GM12878 (cell line): ENCODE data around the gene SESTD1. TPM values are rescaled to one million over a fixed set of nuclear protein-coding genes. Genes with fewer than 3 reads are reported as not detected.

Experiments used
- ATAC-seq: fragments of 200-7000 bp; cut with Tn5 transposase; 3 replicates; pipeline ENCODE4 v1.9.1; 2020; ENCODE audit warnings: mild to moderate bottlenecking, moderate library complexity
- BruUV-seq: library from RNA; stranded (reverse); fragments of 400-500 nt; replicated peaks from 2 replicates; lab custom pipeline; 2021; lab: Mats Ljungman, UMichigan
- CTCF ChIA-PET: fragments of 300-600 bp; sonication (Branson Sonifier 250); formaldehyde crosslinking; extraction: SDS; loops from one replicate; lab custom pipeline; 2021; ENCODE audit warnings: inconsistent platforms; lab: Yijun Ruan, JAX
- POLR2A ChIA-PET: fragments of 350-600 bp; formaldehyde crosslinking; extraction: SDS; loops from one replicate; lab custom pipeline; 2021; ENCODE audit warnings: inconsistent platforms; lab: Charles Lee
- RAD21 ChIA-PET: fragments of 300-600 bp; sonication (Branson Sonifier 250); formaldehyde crosslinking; loops from one replicate; lab custom pipeline; 2023; ENCODE audit warnings: antibody characterized with exemption; ENCODE audit not compliant: unreplicated experiment; lab: Charles Lee
- SMC1A ChIA-PET: fragments of 300-600 bp; sonication (Branson Sonifier 250); formaldehyde crosslinking; loops from one replicate; lab custom pipeline; 2023; ENCODE audit not compliant: unreplicated experiment, uncharacterized antibody; lab: Charles Lee
- DNase-seq: peaks from one replicate; pipeline ENCODE4 v3.0.0-alpha.2; 2011; ENCODE audit warnings: low read depth, low spot score
- FAIRE-seq: peaks from 3 replicates; lab custom pipeline; 2011; peaks lifted over from hg19 to GRCh38; lab: Jason Lieb, UNC
- H2AFZ ChIP-seq: 2 replicates; pipeline ENCODE4 v1.6.0; 2011; ENCODE audit warnings: low read depth, low read length, control low read depth; ENCODE audit not compliant: control insufficient read depth
- H3K27ac ChIP-seq: 2 replicates; pipeline ENCODE4 v1.5.1; 2011; ENCODE audit warnings: control low read depth; ENCODE audit not compliant: control insufficient read depth, insufficient read depth
- H3K27me3 ChIP-seq, 2 experiments: replicated peaks in 1 of 2; 2 replicates each; pipeline versions ENCODE4 v1.6.0 to v1.6.1; 2011; ENCODE audit warnings: low read length in 1 of 2; ENCODE audit not compliant: control insufficient read depth in 2 of 2, insufficient read depth in 2 of 2
- H3K36me3 ChIP-seq, 2 experiments: 2 replicates each; pipeline ENCODE4 v1.5.1; 2011; ENCODE audit warnings: low read length in 1 of 2; ENCODE audit not compliant: control insufficient read depth in 2 of 2, insufficient read depth in 2 of 2
- H3K4me1 ChIP-seq: 2 replicates; pipeline ENCODE4 v1.6.1; 2011; ENCODE audit warnings: mild to moderate bottlenecking, low read length, moderate library complexity, mixed read lengths; ENCODE audit not compliant: control insufficient read depth, insufficient read depth
- H3K4me2 ChIP-seq: 2 replicates; pipeline ENCODE4 v1.6.0; 2011; ENCODE audit warnings: control low read depth; ENCODE audit not compliant: control insufficient read depth, insufficient read depth
- H3K4me3 ChIP-seq: fragments of 200-600 bp; sonication (generic); 2 replicates; pipeline ENCODE4 v1.5.1; 2016
- H3K79me2 ChIP-seq: 2 replicates; pipeline ENCODE4 v1.6.0; 2011; ENCODE audit warnings: low read length; ENCODE audit not compliant: control insufficient read depth, insufficient read depth
- H3K9ac ChIP-seq: 2 replicates; pipeline ENCODE4 v1.8.0; 2011; ENCODE audit warnings: low read length, control low read depth, mixed read lengths; ENCODE audit not compliant: control insufficient read depth, insufficient read depth
- H3K9me3 ChIP-seq: replicated peaks from 3 replicates; pipeline ENCODE4 v1.5.1; 2011; ENCODE audit warnings: mild to moderate bottlenecking, low read length; ENCODE audit not compliant: control insufficient read depth, insufficient read depth
- H4K20me1 ChIP-seq: 2 replicates; pipeline ENCODE4 v1.6.0; 2011; ENCODE audit not compliant: control insufficient read depth, insufficient read depth
- ATF2 ChIP-seq: IDR thresholded peaks from 2 replicates; pipeline ENCODE4 v1.6.1; 2012; ENCODE audit warnings: low read length, inconsistent platforms
- BCL3 ChIP-seq: IDR thresholded peaks from 2 replicates; pipeline ENCODE4 v1.6.1; 2011; ENCODE audit warnings: borderline replicate concordance, low read depth, mild to moderate bottlenecking, moderate library complexity, low read length; ENCODE audit not compliant: insufficient read depth, poor library complexity, severe bottlenecking
- ELK1 ChIP-seq: IDR thresholded peaks from 2 replicates; pipeline ENCODE4 v1.6.1; 2012; ENCODE audit warnings: low read depth, low read length, improper control_type of control experiment
- HSF1 ChIP-seq: fragments of 150-350 bp; IDR thresholded peaks from 2 replicates; pipeline ENCODE4 v1.6.1; 2014; ENCODE audit warnings: mild to moderate bottlenecking, low read depth, low read length
- IKZF2 ChIP-seq, 2 experiments: fragments of 450-650 bp; IDR thresholded peaks; 2 replicates each; pipeline ENCODE4 v1.6.1; 2017; ENCODE audit warnings: mild to moderate bottlenecking in 2 of 2, moderate library complexity in 2 of 2
- LARP7 ChIP-seq: fragments of 450-650 bp; IDR thresholded peaks from 2 replicates; pipeline ENCODE4 v1.6.1; 2017; ENCODE audit warnings: mild to moderate bottlenecking
- MEF2A ChIP-seq: IDR thresholded peaks from 2 replicates; pipeline ENCODE4 v1.6.1; 2011; ENCODE audit warnings: low read depth, mild to moderate bottlenecking, low read length, moderate library complexity; ENCODE audit not compliant: insufficient read depth
- MEF2B ChIP-seq: fragments of 450-650 bp; IDR thresholded peaks from 2 replicates; pipeline ENCODE4 v1.6.1; 2018; ENCODE audit warnings: mild to moderate bottlenecking, moderate library complexity; ENCODE audit not compliant: partially characterized antibody, poor library complexity, severe bottlenecking
- NR2C1 ChIP-seq: fragments of 450-650 bp; IDR thresholded peaks from 2 replicates; pipeline ENCODE4 v1.6.1; 2017; ENCODE audit warnings: antibody characterized with exemption, mild to moderate bottlenecking, moderate library complexity
- PML ChIP-seq: IDR thresholded peaks from 2 replicates; pipeline ENCODE4 v1.6.1; 2012; ENCODE audit warnings: low read length, inconsistent platforms
- SP1 ChIP-seq: IDR thresholded peaks from one replicate; pipeline ENCODE4 v1.6.1; 2011; ENCODE audit warnings: low read depth, low read length
- ZBED1 ChIP-seq: IDR thresholded peaks from 2 replicates; pipeline ENCODE4 v1.6.1; 2016; ENCODE audit warnings: borderline replicate concordance
- WGBS: methylation state at CpG from one replicate; pipeline ENCODE4 v1.1.6; 2016; ENCODE audit warnings: low lambda C conversion rate; ENCODE audit not compliant: insufficient replicate concordance, insufficient coverage; ENCODE audit errors: missing lambda C conversion rate; 5-methylcytosine and 5-hydroxymethylcytosine counted together
- in situ Hi-C: fragments of 300-500 bp; cut with MboI; formaldehyde crosslinking; loops from 9 replicates; pipeline ENCODE4 v1.14.3; 2018; ENCODE audit warnings: mixed read lengths
- intact Hi-C: fragments of 100-400 bp; cut with micrococcal nuclease; formaldehyde crosslinking; loops from one replicate; pipeline ENCODE4 v1.14.2; 2022; ENCODE audit not compliant: unreplicated experiment
- polyA plus RNA-seq, 11 experiments: library from polyadenylated mRNA; depleted of rRNA in 4 of 11; unstranded in 6 of 11; stranded (reverse) in 5 of 11; fragments of >200 nt; fragmentation: Nextera tagmentation in 4 of 11; fragmentation: Illumina TruSeq in 1 of 11; extraction: Ambion mirVana in 4 of 11; extraction: Trizol in 1 of 11; gene quantifications; 1 replicate in 1 of 11; 2 replicates in 10 of 11; pipeline versions ENCODE4 v1.2.1 to v1.2.3, GENCODE V29; 2011 to 2016; ENCODE audit warnings: inconsistent platforms in 2 of 11, missing spikeins in 2 of 11, low read depth in 1 of 11
- total RNA-seq, 4 experiments: library from RNA; depleted of rRNA in 3 of 4; stranded (reverse); fragments of >200 nt in 3 of 4; fragmentation: Illumina TruSeq in 1 of 4; extraction: Trizol in 1 of 4; gene quantifications; 2 replicates each; pipeline versions ENCODE4 v1.2.1 to v1.2.3, GENCODE V29; 2013 to 2021

Gene SESTD1
- total and polyA plus RNA-seq, 10 of the 15 experiments (the other 5 are each of a cell fraction or from before 2014, with no cell fraction given) = 4.4 to 22.7 (median 9.5) TPM

DNA sequence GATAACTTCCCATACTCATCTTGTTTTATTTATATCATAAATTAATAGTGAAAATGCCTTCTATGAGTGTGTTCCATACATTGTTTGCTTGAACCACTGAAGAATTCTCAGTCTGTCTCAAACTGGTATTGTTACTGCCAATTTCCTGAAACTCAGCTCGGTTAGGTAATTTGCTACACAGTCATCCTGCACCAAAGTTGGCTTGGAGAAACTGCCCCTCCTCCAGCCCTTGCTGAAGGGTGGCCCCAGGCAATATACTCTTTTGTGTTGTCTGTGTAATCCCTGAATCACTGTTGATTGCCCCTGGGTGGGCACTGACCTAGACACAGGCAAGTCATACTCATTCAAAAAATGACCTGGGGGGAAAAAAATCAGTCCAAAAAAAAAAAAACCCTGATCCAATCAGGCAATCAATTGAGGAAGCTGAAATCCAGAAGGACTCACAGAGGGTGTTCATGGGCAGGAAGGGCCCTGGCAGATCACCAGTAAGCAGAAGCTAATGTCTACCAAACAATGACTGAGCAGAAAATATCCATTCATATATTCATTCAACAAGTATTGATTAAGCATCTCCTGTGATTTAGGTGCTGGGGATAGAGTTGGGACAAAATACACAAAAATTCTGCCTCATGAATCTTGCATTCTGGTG is 3.8 kb upstream of the SESTD1 start (continued):
- TF ChIP-seq ATF2 (peak; percentile 66), MEF2A (peak; percentile 86), ZBED1 (peak; percentile 66; the same call in 1 of the 2 replicates), PML (peak; percentile 71)

- CTCF ChIA-PET = interaction anchor here (0.5 to 1.2 kb wide), 4 partner anchors 9 to 13 kb away, joined by 3 to 4 read pairs (median 4); no protein-coding TSS in a partner anchor
- Histone ChIP-seq H3K36me3 (no peaks in the 10 kb centered on the region), H4K20me1 (no peaks in the 10 kb centered on the region), H3K4me2 (no peak overlapping the region), H3K79me2 (peaks cover 19% of the 10 kb centered on the region), H2AFZ (no peak overlapping the region), H3K4me1 (peaks cover 5% of the 10 kb centered on the region), H3K27me3 (no peaks in the 10 kb centered on the region), H3K9ac (no peak overlapping the region), H3K4me3 (no peak overlapping the region), H3K27ac (no peak overlapping the region), H3K9me3 (peaks cover 3% of the 10 kb centered on the region; the same call in 1 of the 3 replicates)
- no peak for FAIRE-seq
- BruUV-seq = no TSS peak
- SMC1A ChIA-PET = interaction anchor here (0.7 to 2.3 kb wide), 2 partner anchors 27 to 927 kb away, joined by 3 to 8 read pairs; no protein-coding TSS in a partner anchor
- RAD21 ChIA-PET = interaction anchor here (0.9 to 2.9 kb wide), 3 partner anchors 9 to 137 kb away, joined by 3 to 8 read pairs (median 3); no protein-coding TSS in a partner anchor
- 92% methylated on average over 4 of the region's 4 CpGs for WGBS
- no peak for DNase-seq
- intact Hi-C loops = loop anchor here (10.0 kb wide), 1 partner anchor 739 kb away; the partner anchor contains the start of gene CWC22
- POLR2A ChIA-PET = interaction anchor here (0.6 to 0.9 kb wide), 2 partner anchors 12 to 22 kb away, joined by 3 to 4 read pairs; no protein-coding TSS in a partner anchor
- no peak for ATAC-seq
- in situ Hi-C loops = no loop called here
- TF ChIP-seq SP1 (no peak), ELK1 (no peak), NR2C1 (no peak), MEF2B (no peak), IKZF2 (IDR thresholded peaks at IDR 0.05) (no peak), BCL3 (no peak), LARP7 (no peak), HSF1 (no peak)
Measured at GRCh38 chr2:179266271-179266670, 1.6 kb upstream of the SESTD1 start.
